HG02798 (cell line): ENCODE measurements around the gene OPN3.
"Not testable (repeated sequence)": the region's sequence is repeated elsewhere in the genome, so short reads cannot be mapped to it uniquely, and the experiment has no call there.

Experiments used
- ATAC-seq: cut with Tn5 transposase; IDR thresholded peaks from one replicate; pipeline ENCODE4 v1.9.1; 2021; ENCODE audit warnings: mild to moderate bottlenecking; ENCODE audit not compliant: unreplicated experiment, poor library complexity

Gene OPN3

GRCh38 chr1:241640149-241640866 lies at the start of gene OPN3, which contains the start of gene CHML:
OPN3 (minus strand) TSS chr1:241640369; CDS start chr1:241640254, 115 bp downstream.
CHML (minus strand) TSS chr1:241640369; CDS start chr1:241635766, 4,603 bp downstream.
- peak; percentile 93 for ATAC-seq

DNA sequence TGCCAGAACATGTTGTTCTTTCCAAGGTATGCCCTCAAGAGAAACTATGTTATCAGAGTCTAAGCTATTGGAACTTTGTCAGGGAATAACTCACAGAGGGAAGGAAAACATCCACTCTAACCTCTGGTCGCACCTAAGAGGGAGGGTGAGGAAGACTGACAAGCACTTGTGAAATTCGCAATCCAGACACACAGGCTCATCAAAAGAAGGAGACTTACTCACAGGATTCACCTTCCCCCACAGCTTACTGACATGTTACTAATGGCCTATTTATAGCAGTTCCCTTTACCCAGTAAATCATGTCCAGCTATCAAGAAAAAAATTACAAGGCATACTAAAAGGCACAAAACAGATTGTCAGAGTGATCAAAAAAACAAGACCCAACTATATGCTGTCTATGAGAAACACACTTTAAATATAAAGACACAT lies 48.8 kb upstream of the OPN3 start:
- no peak for ATAC-seq

GRCh38 chr1:241684108-241684507 lies 43.9 kb upstream of the OPN3 start:
- ATAC-seq: no peak

GRCh38 chr1:241682921-241683320 lies 42.8 kb upstream of the OPN3 start:
- ATAC-seq: no peak

- ATAC-seq: not testable (repeated sequence)
Measured at GRCh38 chr1:241681861-241682448, 41.8 kb upstream of the OPN3 start.

- no peak for ATAC-seq
Measured at GRCh38 chr1:241679961-241680360, 39.8 kb upstream of the OPN3 start.

DNA sequence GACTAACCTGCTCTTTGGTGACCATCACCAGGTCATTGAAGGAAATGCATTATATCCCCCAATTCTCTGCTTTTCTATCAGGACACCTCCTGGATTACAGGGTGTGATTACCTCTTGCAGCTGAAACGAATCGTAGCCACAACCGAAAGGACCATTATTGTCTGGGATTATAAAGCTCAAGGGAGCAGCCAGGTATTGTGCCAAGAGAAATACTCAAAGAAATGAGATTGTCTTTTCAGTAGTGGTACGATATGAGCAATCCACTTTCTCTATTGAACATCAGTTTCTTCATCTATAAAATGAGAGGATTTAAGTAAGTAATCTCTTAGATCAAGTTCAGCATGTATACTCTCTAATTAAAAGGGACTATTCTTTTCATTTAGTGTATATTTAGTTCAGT lies 39.2 kb upstream of the OPN3 start:
- no peak for ATAC-seq

- ATAC-seq: no peak
Measured at GRCh38 chr1:241678536-241678935, 38.4 kb upstream of the OPN3 start.

- peak; percentile 90 for ATAC-seq
Measured at GRCh38 chr1:241677201-241677600, 37.0 kb upstream of the OPN3 start.

GRCh38 chr1:241675983-241676382 lies 35.8 kb upstream of the OPN3 start:
- ATAC-seq: no peak

DNA sequence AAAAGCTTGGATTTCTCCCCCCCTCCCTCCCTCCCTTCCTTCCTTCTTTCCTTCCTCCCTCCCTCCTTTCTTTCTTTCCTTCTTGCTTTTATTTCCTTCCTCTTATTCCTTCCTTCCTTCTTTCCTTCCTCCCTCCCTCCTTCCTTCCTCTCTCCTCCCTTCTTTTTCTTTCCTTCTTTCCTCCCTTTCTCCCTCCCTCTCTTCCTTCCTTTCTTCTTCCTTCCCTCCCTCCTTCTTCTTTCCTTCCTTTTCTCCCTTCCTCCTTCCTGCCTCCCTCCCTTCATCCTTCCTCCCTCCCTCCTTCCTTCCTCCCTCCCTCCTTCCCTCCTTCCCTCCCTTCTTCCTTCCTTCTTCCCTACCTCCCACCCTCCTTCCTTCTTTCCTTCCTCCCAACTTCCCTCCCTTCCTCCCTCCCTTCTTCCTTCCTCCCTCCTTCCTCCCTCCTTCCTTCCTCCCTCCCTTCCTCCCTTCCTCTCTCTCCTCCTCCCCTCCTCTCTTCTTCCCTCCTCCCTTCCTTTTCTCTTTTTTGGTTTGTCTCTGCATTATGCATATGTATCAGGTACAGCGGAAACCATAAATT lies 34.7 kb upstream of the OPN3 start:
- no peak for ATAC-seq

- no peak for ATAC-seq
Measured at GRCh38 chr1:241672301-241672700, 32.1 kb upstream of the OPN3 start.

DNA sequence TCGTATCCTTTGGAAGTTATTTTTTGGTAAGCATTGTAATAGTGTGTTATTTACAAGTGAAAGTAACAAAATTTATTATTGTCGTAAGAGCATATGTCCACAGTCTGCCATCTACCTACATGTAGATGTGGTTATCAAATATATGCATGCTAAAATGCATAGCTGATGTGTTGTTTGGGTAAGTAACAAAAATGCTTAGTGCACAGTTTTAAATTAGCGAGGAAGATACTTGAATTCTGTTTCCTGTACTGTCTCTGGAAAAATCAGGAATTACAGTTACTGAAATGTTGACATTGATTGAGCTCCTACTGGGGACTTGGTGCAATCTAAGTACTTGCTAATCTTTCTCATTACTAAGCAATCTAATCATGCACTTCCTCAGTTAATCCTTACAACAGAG lies 26.2 kb upstream of the OPN3 start:
- ATAC-seq: no peak

DNA sequence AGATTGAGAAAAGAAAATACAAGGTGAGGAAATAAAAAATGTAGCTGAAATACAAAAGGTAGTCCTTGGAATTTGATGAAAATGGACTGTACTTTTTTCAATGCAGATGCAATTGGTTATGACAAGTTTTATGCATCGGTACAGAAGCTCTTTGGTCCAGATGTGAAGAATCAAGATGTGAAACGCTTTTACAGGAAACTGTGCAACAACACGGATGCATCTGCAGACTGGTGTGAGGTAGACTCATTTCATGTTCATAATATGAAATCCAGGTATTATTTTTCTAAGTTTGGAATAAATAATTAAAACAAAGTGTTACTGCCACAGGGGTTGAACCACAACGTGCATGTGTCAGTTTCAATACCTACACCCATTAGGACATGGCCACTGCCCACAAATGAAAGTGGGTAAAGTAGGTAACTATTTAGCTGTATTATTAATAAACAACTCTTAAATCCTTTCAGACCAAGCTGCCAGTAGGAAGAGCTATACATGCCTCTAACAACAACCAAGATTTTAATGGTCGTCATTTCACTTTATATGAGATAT lies 20.3 kb upstream of the OPN3 start:
- no peak for ATAC-seq

GRCh38 chr1:241659016-241659415 lies 18.8 kb upstream of the OPN3 start:
- not testable (repeated sequence) for ATAC-seq

GRCh38 chr1:241658081-241658793 lies 18.1 kb upstream of the OPN3 start:
- ATAC-seq: no peak

DNA sequence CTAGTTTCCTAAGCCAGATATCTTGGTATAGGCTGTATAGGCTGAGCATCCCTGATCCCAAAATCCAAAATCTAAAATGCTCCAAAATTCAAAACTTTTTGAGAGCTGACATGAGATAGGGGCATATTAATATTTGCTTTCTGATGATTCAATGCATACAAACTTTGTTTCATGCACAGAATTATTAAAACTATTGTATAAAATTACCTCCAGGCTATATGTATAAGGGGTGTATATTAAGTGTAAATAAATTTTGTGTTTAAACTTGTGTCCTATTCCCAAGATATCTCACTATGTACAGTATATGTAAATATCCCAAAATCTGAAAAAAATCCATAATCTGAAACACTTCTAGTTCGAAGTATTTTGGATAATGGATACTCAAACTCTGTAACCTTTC lies 14.5 kb upstream of the OPN3 start:
- ATAC-seq: no peak

DNA sequence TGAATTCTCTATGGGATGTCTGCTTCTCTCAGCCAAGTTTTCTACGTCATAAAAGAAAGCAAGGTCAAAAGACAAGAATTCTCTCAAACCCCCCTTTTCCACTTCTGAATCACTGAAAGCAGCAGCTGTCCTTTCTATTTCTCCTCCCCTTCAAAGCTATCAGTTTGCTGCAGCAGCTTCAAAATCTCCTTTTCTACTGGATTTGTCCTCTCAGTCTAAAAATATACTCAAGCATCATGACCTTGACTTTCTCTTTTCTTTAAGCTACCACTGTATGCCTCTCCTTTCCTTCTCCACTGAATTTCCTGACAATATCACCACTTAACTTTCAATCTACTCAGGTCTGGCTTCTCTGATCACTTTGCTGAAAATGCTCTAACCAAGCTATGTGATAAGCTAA lies 13.8 kb upstream of the OPN3 start:
- no peak for ATAC-seq

DNA sequence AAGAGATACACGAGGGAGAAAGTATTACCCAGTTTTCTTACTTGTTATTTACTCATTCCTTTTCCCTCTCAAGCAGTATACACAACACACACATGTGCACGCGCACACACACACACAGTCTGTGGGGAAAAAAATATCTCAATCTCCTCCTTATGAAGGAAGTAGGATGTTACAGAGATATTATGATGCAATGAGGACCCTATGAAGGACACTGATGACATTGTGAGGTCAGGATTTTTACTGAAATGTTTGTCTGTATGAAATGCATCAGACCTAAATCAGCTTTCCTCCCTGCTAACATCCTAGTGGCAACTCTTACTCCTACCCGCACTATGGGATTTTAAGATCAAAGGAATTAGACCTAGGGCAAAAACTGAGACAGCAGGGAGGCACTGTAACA lies 11.8 kb upstream of the OPN3 start, which contains the start of gene WDR64:
Gene WDR64 (plus strand): TSS at position 270 of the 400 bp plus-strand sequence. CDS start 204 bp downstream, outside the sequence.
- ATAC-seq: no peak

DNA sequence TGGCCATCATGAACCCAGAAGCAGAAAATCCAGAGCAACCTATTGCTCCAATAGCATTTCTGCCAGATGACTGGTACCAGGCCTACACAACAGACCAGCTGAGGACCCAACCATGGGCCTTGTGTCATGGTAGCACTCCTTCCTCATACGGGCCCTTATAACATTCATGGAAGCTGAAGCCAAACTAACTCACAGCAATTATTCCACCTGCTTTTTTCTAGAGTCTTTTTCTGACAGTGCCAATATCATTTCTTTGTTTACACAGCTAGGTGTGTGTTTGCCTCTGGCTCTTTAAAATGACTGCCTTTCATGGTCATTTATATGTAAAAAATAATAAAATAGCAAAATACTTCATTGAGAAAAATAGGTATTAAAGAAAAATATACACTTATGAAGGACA lies 8.0 kb upstream of the OPN3 start:
- ATAC-seq: no peak

- no peak for ATAC-seq
Measured at GRCh38 chr1:241647658-241648057, 7.5 kb upstream of the OPN3 start.
